GM20431 (cell line): Measurements from ENCODE around the gene OR2T34.
"Not testable (repeated sequence)": the region's sequence is repeated elsewhere in the genome, so short reads cannot be mapped to it uniquely, and the experiment has no call there.

Experiments used
- in situ Hi-C: fragments of 300-500 bp; cut with MseI, MboI; formaldehyde crosslinking; loops from one replicate; pipeline ENCODE4 v1.15.0; 2020; ENCODE audit warnings: low sequenced_read_pairs; ENCODE audit not compliant: unreplicated experiment

OR2T34 gene

GRCh38 chr1:248574657-248575056 lies at the start of gene OR2T34:
Gene OR2T34 (minus strand): TSS chr1:248574757. CDS start chr1:248574757, 0 bp downstream.
- in situ Hi-C loops: not testable (repeated sequence)

- in situ Hi-C loops: no loop called here
Observed at GRCh38 chr1:248622570-248623001, 48.0 kb upstream of the OR2T34 start.

- in situ Hi-C loops: no loop called here
Observed at GRCh38 chr1:248621770-248622169, 47.2 kb upstream of the OR2T34 start.

GRCh38 chr1:248618878-248619277 lies 44.3 kb upstream of the OR2T34 start:
- in situ Hi-C loops: no loop called here

- in situ Hi-C loops: no loop called here
Observed at GRCh38 chr1:248618119-248618518, 43.6 kb upstream of the OR2T34 start.

GRCh38 chr1:248613742-248614141 lies 39.2 kb upstream of the OR2T34 start:
- in situ Hi-C loops: no loop called here

GRCh38 chr1:248611883-248612414 lies 37.4 kb upstream of the OR2T34 start:
- in situ Hi-C loops: no loop called here

GRCh38 chr1:248610301-248610700 lies 35.7 kb upstream of the OR2T34 start:
- in situ Hi-C loops: no loop called here

- in situ Hi-C loops: no loop called here
Observed at GRCh38 chr1:248599396-248599795, 24.8 kb upstream of the OR2T34 start.

- in situ Hi-C loops: no loop called here
Observed at GRCh38 chr1:248597589-248597988, 23.0 kb upstream of the OR2T34 start, which contains the start of gene OR2T10. Gene OR2T10 (minus strand): TSS chr1:248597700. CDS start chr1:248593768, 3,932 bp downstream.

- in situ Hi-C loops: no loop called here
Observed at GRCh38 chr1:248596615-248597014, 22.1 kb upstream of the OR2T34 start.

GRCh38 chr1:248593226-248593625 lies 18.7 kb upstream of the OR2T34 start:
- in situ Hi-C loops: no loop called here

- in situ Hi-C loops: no loop called here
Observed at GRCh38 chr1:248592655-248593054, 18.1 kb upstream of the OR2T34 start.

GRCh38 chr1:248590055-248590454 lies 15.5 kb upstream of the OR2T34 start:
- in situ Hi-C loops: no loop called here

GRCh38 chr1:248589334-248589733 lies 14.8 kb upstream of the OR2T34 start:
- in situ Hi-C loops: no loop called here

- in situ Hi-C loops: no loop called here
Observed at GRCh38 chr1:248585266-248585665, 10.7 kb upstream of the OR2T34 start.

- in situ Hi-C loops: no loop called here
Observed at GRCh38 chr1:248576260-248576980, 1.9 kb upstream of the OR2T34 start.

- in situ Hi-C loops: not testable (repeated sequence)
Observed at GRCh38 chr1:248573856-248574255, 701 bp downstream of the OR2T34 start.

- in situ Hi-C loops: not testable (repeated sequence)
Observed at GRCh38 chr1:248572049-248572448, 2.5 kb downstream of the OR2T34 start.

- in situ Hi-C loops: not testable (repeated sequence)
Observed at GRCh38 chr1:248570811-248571210, 3.7 kb downstream of the OR2T34 start.

GRCh38 chr1:248569049-248569448 lies 5.5 kb downstream of the OR2T34 start:
- in situ Hi-C loops: not testable (repeated sequence)
